DOHH2 (cell line): ENCODE measurements around the gene ATP2B3.

Experiments used
- H3F3A ChIP-seq: fragments of 200-600 bp; sonication (generic), shearing (Covaris generic); 2 replicates; pipeline ENCODE4 v1.6.0; 2016; ENCODE audit warnings: antibody characterized with exemption, mild to moderate bottlenecking; ENCODE audit not compliant: control insufficient read depth, insufficient read depth
- H3K27ac ChIP-seq: fragments of 200-600 bp; sonication (generic); 2 replicates; pipeline ENCODE4 v1.5.1; 2014; ENCODE audit warnings: low read depth, mild to moderate bottlenecking, low read length, moderate library complexity
- H3K27me3 ChIP-seq: fragments of 200-600 bp; sonication (generic); 2 replicates; pipeline ENCODE4 v1.6.1; 2014; ENCODE audit warnings: mild to moderate bottlenecking, low read length, mixed read lengths; ENCODE audit not compliant: control insufficient read depth
- H3K36me3 ChIP-seq: fragments of 200-600 bp; sonication (generic); 2 replicates; pipeline ENCODE4 v1.6.1; 2014; ENCODE audit warnings: mild to moderate bottlenecking, low read length, moderate library complexity, mixed read lengths; ENCODE audit not compliant: control insufficient read depth
- H3K4me1 ChIP-seq: fragments of 200-600 bp; sonication (generic); 2 replicates; pipeline ENCODE4 v1.6.1; 2014; ENCODE audit warnings: mild to moderate bottlenecking, low read length, mixed read lengths; ENCODE audit not compliant: control insufficient read depth
- H3K4me2 ChIP-seq: fragments of 200-600 bp; sonication (generic); 2 replicates; pipeline ENCODE4 v1.6.0; 2014; ENCODE audit warnings: mild to moderate bottlenecking, low read length, moderate library complexity
- H3K4me3 ChIP-seq: fragments of 200-600 bp; sonication (generic); 2 replicates; pipeline ENCODE4 v1.5.1; 2014; ENCODE audit warnings: mild to moderate bottlenecking, low read length, mixed read lengths
- H3K79me2 ChIP-seq: fragments of 200-600 bp; sonication (generic); 2 replicates; pipeline ENCODE4 v1.6.1; 2014; ENCODE audit warnings: mild to moderate bottlenecking, low read length, mixed read lengths; ENCODE audit not compliant: control insufficient read depth
- H3K9me2 ChIP-seq: fragments of 200-600 bp; sonication (generic); replicated peaks from 2 replicates; pipeline ENCODE4 v1.6.1; 2014; ENCODE audit warnings: mild to moderate bottlenecking, low read length, mixed read lengths; ENCODE audit not compliant: control insufficient read depth
- H3K9me3 ChIP-seq: fragments of 200-600 bp; sonication (generic); 2 replicates; pipeline ENCODE4 v1.6.1; 2014; ENCODE audit warnings: antibody characterized with exemption, low read length, mixed read lengths; ENCODE audit not compliant: control insufficient read depth, insufficient read depth
- H4K20me1 ChIP-seq: fragments of 200-600 bp; sonication (generic); 2 replicates; pipeline ENCODE4 v1.6.0; 2014; ENCODE audit warnings: low read depth, mild to moderate bottlenecking, antibody characterized with exemption, low read length, moderate library complexity; ENCODE audit not compliant: control insufficient read depth, insufficient read depth
- EZH2phosphoT487 ChIP-seq: fragments of 200-600 bp; sonication (generic); IDR thresholded peaks from 2 replicates; pipeline ENCODE4 v1.6.1; 2017; ENCODE audit warnings: borderline replicate concordance, mild to moderate bottlenecking, antibody characterized with exemption, low read length, moderate library complexity, mixed read lengths
- TF ChIP-seq, protein P1 (sequence below): fragments of 200-600 bp; sonication (generic); IDR thresholded peaks from one replicate; pipeline ENCODE4 v1.5.1; 2014; ENCODE audit warnings: antibody characterized with exemption, mild to moderate bottlenecking, low read depth, low read length; ENCODE audit not compliant: poor library complexity, severe bottlenecking

Gene ATP2B3

DNA sequence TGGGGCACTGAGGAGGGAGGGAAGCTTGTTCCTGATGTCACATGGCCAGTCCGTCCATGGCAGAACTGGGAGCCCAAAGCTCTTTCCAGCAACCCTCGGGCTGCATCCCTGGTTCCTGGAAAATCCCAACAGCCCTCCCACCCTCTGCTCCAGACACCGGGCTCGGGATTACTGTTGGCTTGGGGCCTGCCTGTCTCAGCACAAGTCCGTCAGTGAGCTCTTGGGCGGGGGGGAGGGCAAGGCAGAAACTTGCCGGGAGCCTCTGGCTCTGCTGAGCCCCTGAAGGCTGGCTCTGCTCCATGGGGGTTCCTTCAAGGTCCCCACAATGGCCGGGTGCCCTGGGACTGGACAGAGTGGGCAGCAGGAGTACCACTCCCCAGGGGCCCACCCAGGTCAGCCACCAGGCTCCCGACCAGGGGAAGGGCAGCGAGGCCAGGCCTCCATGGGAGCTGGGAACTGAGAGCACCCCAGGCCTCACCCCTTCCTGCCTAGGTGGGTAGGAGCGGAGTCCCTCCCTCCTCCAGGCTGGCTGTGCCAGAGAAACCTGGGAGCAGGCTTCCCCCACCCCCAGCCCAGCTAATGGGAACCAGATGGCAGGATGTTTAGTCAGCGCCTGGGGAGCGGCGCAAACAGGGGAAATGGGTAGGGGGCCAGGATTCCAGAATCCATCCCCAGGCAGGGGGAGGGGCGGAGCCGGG, 40.6 kb upstream of the ATP2B3 start:
- no peak overlapping the region for H3K27ac ChIP-seq
- no peak overlapping the region for H3K4me3 ChIP-seq
- no peaks in the 10 kb centered on the region for H3K36me3 ChIP-seq
- no peaks in the 10 kb centered on the region for H3K9me2 ChIP-seq
- no peak overlapping the region for H3K4me2 ChIP-seq
- H4K20me1 ChIP-seq: no peaks in the 10 kb centered on the region
- H3F3A ChIP-seq: no peaks in the 10 kb centered on the region
- H3K27me3 ChIP-seq: no peaks in the 10 kb centered on the region
- TF ChIP-seq EZH2phosphoT487: no peak
- TF ChIP-seq, protein P1, sequence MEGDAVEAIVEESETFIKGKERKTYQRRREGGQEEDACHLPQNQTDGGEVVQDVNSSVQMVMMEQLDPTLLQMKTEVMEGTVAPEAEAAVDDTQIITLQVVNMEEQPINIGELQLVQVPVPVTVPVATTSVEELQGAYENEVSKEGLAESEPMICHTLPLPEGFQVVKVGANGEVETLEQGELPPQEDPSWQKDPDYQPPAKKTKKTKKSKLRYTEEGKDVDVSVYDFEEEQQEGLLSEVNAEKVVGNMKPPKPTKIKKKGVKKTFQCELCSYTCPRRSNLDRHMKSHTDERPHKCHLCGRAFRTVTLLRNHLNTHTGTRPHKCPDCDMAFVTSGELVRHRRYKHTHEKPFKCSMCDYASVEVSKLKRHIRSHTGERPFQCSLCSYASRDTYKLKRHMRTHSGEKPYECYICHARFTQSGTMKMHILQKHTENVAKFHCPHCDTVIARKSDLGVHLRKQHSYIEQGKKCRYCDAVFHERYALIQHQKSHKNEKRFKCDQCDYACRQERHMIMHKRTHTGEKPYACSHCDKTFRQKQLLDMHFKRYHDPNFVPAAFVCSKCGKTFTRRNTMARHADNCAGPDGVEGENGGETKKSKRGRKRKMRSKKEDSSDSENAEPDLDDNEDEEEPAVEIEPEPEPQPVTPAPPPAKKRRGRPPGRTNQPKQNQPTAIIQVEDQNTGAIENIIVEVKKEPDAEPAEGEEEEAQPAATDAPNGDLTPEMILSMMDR: no peak
- no peaks in the 10 kb centered on the region for H3K79me2 ChIP-seq
- peaks cover 4% of the 10 kb centered on the region for H3K4me1 ChIP-seq
- H3K9me3 ChIP-seq: no peaks in the 10 kb centered on the region

DNA sequence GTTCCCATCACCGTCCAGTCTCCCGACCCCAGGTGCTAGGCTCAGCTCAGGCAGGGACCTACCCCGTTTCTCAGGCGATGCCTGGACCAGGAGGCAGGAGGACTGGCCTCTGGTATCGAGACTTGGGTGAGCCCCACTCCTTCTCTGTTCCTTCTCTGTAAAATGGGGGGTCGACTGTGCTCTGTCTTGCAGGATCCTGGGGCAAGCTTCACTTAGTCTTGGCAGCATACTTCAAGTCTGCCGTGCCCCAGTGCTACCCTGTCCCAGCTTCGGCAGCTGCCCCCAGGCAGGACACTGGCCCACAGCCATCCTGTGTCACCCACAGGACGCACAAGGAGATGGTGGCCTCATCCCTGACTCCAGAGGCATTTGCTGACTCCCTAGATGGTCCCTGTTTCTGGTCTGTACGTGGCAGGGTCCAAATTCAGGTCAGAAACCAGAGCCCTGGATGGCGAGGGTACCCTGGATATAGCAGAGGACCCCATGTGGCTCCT, 40.0 kb upstream of the ATP2B3 start:
- Histone ChIP-seq H3K4me2 (no peak overlapping the region), H3K9me2 (no peaks in the 10 kb centered on the region), H3K79me2 (no peaks in the 10 kb centered on the region), H3K27ac (no peak overlapping the region), H4K20me1 (no peaks in the 10 kb centered on the region), H3K9me3 (no peaks in the 10 kb centered on the region), H3K4me1 (peaks cover 4% of the 10 kb centered on the region), H3F3A (no peaks in the 10 kb centered on the region), H3K4me3 (no peak overlapping the region), H3K27me3 (no peaks in the 10 kb centered on the region), H3K36me3 (no peaks in the 10 kb centered on the region)
- no peak for TF ChIP-seq EZH2phosphoT487
- TF ChIP-seq, protein P1: no peak

DNA sequence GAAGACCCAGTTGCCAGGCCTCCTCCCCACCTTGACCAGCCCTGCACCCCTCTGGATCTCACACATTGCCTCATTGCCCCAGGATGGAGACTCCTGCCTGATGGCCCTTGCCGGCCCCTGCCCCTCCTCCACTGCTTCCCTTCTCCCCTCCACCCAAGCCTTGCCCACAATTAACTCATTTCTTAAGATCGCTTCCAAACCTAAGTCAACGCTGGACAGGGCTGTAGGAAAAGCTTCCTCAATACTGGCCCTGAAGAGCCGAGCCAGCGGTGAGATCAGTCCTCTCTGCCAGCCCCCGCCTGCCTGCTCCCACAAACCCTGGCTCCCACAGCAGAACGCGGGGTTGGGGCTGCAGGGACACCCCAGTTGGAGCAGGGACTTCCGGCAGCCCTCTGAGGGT, 39.5 kb upstream of the ATP2B3 start:
- Histone ChIP-seq H3F3A (no peaks in the 10 kb centered on the region), H3K79me2 (no peaks in the 10 kb centered on the region), H3K27ac (no peak overlapping the region), H4K20me1 (no peaks in the 10 kb centered on the region), H3K36me3 (no peaks in the 10 kb centered on the region), H3K9me3 (no peaks in the 10 kb centered on the region), H3K4me2 (no peak overlapping the region), H3K9me2 (no peaks in the 10 kb centered on the region), H3K27me3 (no peaks in the 10 kb centered on the region), H3K4me1 (peaks cover 4% of the 10 kb centered on the region), H3K4me3 (no peak overlapping the region)
- TF ChIP-seq EZH2phosphoT487: no peak
- TF ChIP-seq, protein P1: no peak
